GM12878 (cell line): Measurements from ENCODE around the gene PIGU. TPM values are rescaled to one million over a fixed set of nuclear protein-coding genes. Genes with fewer than 3 reads are reported as not detected.

Source experiments
- ATAC-seq: fragments of 200-7000 bp; cut with Tn5 transposase; 3 replicates; pipeline ENCODE4 v1.9.1; 2020; ENCODE audit warnings: mild to moderate bottlenecking, moderate library complexity
- BruUV-seq: library from RNA; stranded (reverse); fragments of 400-500 nt; replicated peaks from 2 replicates; lab custom pipeline; 2021; lab: Mats Ljungman, UMichigan
- CTCF ChIA-PET: fragments of 300-600 bp; sonication (Branson Sonifier 250); formaldehyde crosslinking; extraction: SDS; loops from one replicate; lab custom pipeline; 2021; ENCODE audit warnings: inconsistent platforms; lab: Yijun Ruan, JAX
- POLR2A ChIA-PET: fragments of 350-600 bp; formaldehyde crosslinking; extraction: SDS; loops from one replicate; lab custom pipeline; 2021; ENCODE audit warnings: inconsistent platforms; lab: Charles Lee
- RAD21 ChIA-PET: fragments of 300-600 bp; sonication (Branson Sonifier 250); formaldehyde crosslinking; loops from one replicate; lab custom pipeline; 2023; ENCODE audit warnings: antibody characterized with exemption; ENCODE audit not compliant: unreplicated experiment; lab: Charles Lee
- SMC1A ChIA-PET: fragments of 300-600 bp; sonication (Branson Sonifier 250); formaldehyde crosslinking; loops from one replicate; lab custom pipeline; 2023; ENCODE audit not compliant: unreplicated experiment, uncharacterized antibody; lab: Charles Lee
- DNase-seq: peaks from one replicate; pipeline ENCODE4 v3.0.0-alpha.2; 2011; ENCODE audit warnings: low read depth, low spot score
- FAIRE-seq: peaks from 3 replicates; lab custom pipeline; 2011; peaks lifted over from hg19 to GRCh38; lab: Jason Lieb, UNC
- H2AFZ ChIP-seq: 2 replicates; pipeline ENCODE4 v1.6.0; 2011; ENCODE audit warnings: low read depth, low read length, control low read depth; ENCODE audit not compliant: control insufficient read depth
- H3K27ac ChIP-seq: 2 replicates; pipeline ENCODE4 v1.5.1; 2011; ENCODE audit warnings: control low read depth; ENCODE audit not compliant: control insufficient read depth, insufficient read depth
- H3K27me3 ChIP-seq, 2 experiments: replicated peaks in 1 of 2; 2 replicates each; pipeline versions ENCODE4 v1.6.0 to v1.6.1; 2011; ENCODE audit warnings: low read length in 1 of 2; ENCODE audit not compliant: control insufficient read depth in 2 of 2, insufficient read depth in 2 of 2
- H3K36me3 ChIP-seq, 2 experiments: 2 replicates each; pipeline ENCODE4 v1.5.1; 2011; ENCODE audit warnings: low read length in 1 of 2; ENCODE audit not compliant: control insufficient read depth in 2 of 2, insufficient read depth in 2 of 2
- H3K4me1 ChIP-seq: 2 replicates; pipeline ENCODE4 v1.6.1; 2011; ENCODE audit warnings: mild to moderate bottlenecking, low read length, moderate library complexity, mixed read lengths; ENCODE audit not compliant: control insufficient read depth, insufficient read depth
- H3K4me2 ChIP-seq: 2 replicates; pipeline ENCODE4 v1.6.0; 2011; ENCODE audit warnings: control low read depth; ENCODE audit not compliant: control insufficient read depth, insufficient read depth
- H3K4me3 ChIP-seq: fragments of 200-600 bp; sonication (generic); 2 replicates; pipeline ENCODE4 v1.5.1; 2016
- H3K79me2 ChIP-seq: 2 replicates; pipeline ENCODE4 v1.6.0; 2011; ENCODE audit warnings: low read length; ENCODE audit not compliant: control insufficient read depth, insufficient read depth
- H3K9ac ChIP-seq: 2 replicates; pipeline ENCODE4 v1.8.0; 2011; ENCODE audit warnings: low read length, control low read depth, mixed read lengths; ENCODE audit not compliant: control insufficient read depth, insufficient read depth
- H3K9me3 ChIP-seq: replicated peaks from 3 replicates; pipeline ENCODE4 v1.5.1; 2011; ENCODE audit warnings: mild to moderate bottlenecking, low read length; ENCODE audit not compliant: control insufficient read depth, insufficient read depth
- H4K20me1 ChIP-seq: 2 replicates; pipeline ENCODE4 v1.6.0; 2011; ENCODE audit not compliant: control insufficient read depth, insufficient read depth
- BACH1 ChIP-seq: fragments of 450-650 bp; IDR thresholded peaks from 2 replicates; pipeline ENCODE4 v1.6.1; 2017; ENCODE audit warnings: mild to moderate bottlenecking, borderline replicate concordance
- CHD4 ChIP-seq: fragments of 200-600 bp; sonication (generic); IDR thresholded peaks from 2 replicates; pipeline ENCODE4 v1.6.1; 2016; ENCODE audit warnings: mild to moderate bottlenecking
- EZH2 ChIP-seq: IDR thresholded peaks from 2 replicates; pipeline ENCODE4 v1.6.1; 2012; ENCODE audit warnings: low read depth, mild to moderate bottlenecking, control low read depth, inconsistent platforms, low read length, borderline replicate concordance; ENCODE audit not compliant: control insufficient read depth
- PRDM15 ChIP-seq: fragments of 450-650 bp; formaldehyde crosslinking; IDR thresholded peaks from 2 replicates; pipeline ENCODE4 v1.4.0; 2020; ENCODE audit warnings: mild to moderate bottlenecking, moderate library complexity
- RB1 ChIP-seq: fragments of 450-650 bp; formaldehyde crosslinking; IDR thresholded peaks from 2 replicates; pipeline ENCODE4 v1.6.1; 2017; ENCODE audit warnings: mild to moderate bottlenecking, borderline replicate concordance
- SREBF1 ChIP-seq: IDR thresholded peaks from 2 replicates; pipeline ENCODE4 v1.6.1; 2012; ENCODE audit warnings: mild to moderate bottlenecking, low read length
- YY1 ChIP-seq: IDR thresholded peaks from 2 replicates; pipeline ENCODE4 v1.6.1; 2011; ENCODE audit warnings: low read depth, mild to moderate bottlenecking, low read length
- ZBTB33 ChIP-seq: fragments of 450-650 bp; IDR thresholded peaks from 2 replicates; pipeline ENCODE4 v1.6.1; 2017; ENCODE audit warnings: mild to moderate bottlenecking
- WGBS: methylation state at CpG from one replicate; pipeline ENCODE4 v1.1.6; 2016; ENCODE audit warnings: low lambda C conversion rate; ENCODE audit not compliant: insufficient replicate concordance, insufficient coverage; ENCODE audit errors: missing lambda C conversion rate; 5-methylcytosine and 5-hydroxymethylcytosine counted together
- in situ Hi-C: fragments of 300-500 bp; cut with MboI; formaldehyde crosslinking; loops from 9 replicates; pipeline ENCODE4 v1.14.3; 2018; ENCODE audit warnings: mixed read lengths
- intact Hi-C: fragments of 100-400 bp; cut with micrococcal nuclease; formaldehyde crosslinking; loops from one replicate; pipeline ENCODE4 v1.14.2; 2022; ENCODE audit not compliant: unreplicated experiment
- polyA plus RNA-seq, 11 experiments: library from polyadenylated mRNA; depleted of rRNA in 4 of 11; unstranded in 6 of 11; stranded (reverse) in 5 of 11; fragments of >200 nt; fragmentation: Nextera tagmentation in 4 of 11; fragmentation: Illumina TruSeq in 1 of 11; extraction: Ambion mirVana in 4 of 11; extraction: Trizol in 1 of 11; gene quantifications; 1 replicate in 1 of 11; 2 replicates in 10 of 11; pipeline versions ENCODE4 v1.2.1 to v1.2.3, GENCODE V29; 2011 to 2016; ENCODE audit warnings: inconsistent platforms in 2 of 11, missing spikeins in 2 of 11, low read depth in 1 of 11
- total RNA-seq, 4 experiments: library from RNA; depleted of rRNA in 3 of 4; stranded (reverse); fragments of >200 nt in 3 of 4; fragmentation: Illumina TruSeq in 1 of 4; extraction: Trizol in 1 of 4; gene quantifications; 2 replicates each; pipeline versions ENCODE4 v1.2.1 to v1.2.3, GENCODE V29; 2013 to 2021
- TF ChIP-seq, protein P1 (sequence below): fragments of 450-650 bp; IDR thresholded peaks from 2 replicates; pipeline ENCODE4 v1.6.1; 2016; ENCODE audit warnings: mild to moderate bottlenecking

PIGU gene
- total and polyA plus RNA-seq, 10 of the 15 experiments (the other 5 are each of a cell fraction or from before 2014, with no cell fraction given): 4.1 to 88.2 (median 25.0) TPM

- TF ChIP-seq RB1 (no peak), ZBTB33 (no peak), BACH1 (no peak), EZH2 (no peak), SREBF1 (no peak), YY1 (no peak), PRDM15 (CRISPR knock-in tag) (no peak), CHD4 (no peak)
- TF ChIP-seq, protein P1, sequence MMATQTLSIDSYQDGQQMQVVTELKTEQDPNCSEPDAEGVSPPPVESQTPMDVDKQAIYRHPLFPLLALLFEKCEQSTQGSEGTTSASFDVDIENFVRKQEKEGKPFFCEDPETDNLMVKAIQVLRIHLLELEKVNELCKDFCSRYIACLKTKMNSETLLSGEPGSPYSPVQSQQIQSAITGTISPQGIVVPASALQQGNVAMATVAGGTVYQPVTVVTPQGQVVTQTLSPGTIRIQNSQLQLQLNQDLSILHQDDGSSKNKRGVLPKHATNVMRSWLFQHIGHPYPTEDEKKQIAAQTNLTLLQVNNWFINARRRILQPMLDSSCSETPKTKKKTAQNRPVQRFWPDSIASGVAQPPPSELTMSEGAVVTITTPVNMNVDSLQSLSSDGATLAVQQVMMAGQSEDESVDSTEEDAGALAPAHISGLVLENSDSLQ: no peak
- FAIRE-seq (no peak), DNase-seq (no peak), ATAC-seq (no peak)
- ChIA-PET CTCF (interaction anchor here (1.5 kb wide), 1 partner anchor 13 kb away, joined by 3 read pairs; no protein-coding TSS in a partner anchor), POLR2A (no interaction called here), RAD21 (no interaction called here), SMC1A (no interaction called here)
- WGBS: 84% methylated on average over 4 of the region's 4 CpGs
- Histone ChIP-seq H3K9me3 (no peaks in the 10 kb centered on the region), H4K20me1 (no peaks in the 10 kb centered on the region), H3K27me3 (no peaks in the 10 kb centered on the region), H3K4me3 (no peak overlapping the region), H3K4me2 (no peak overlapping the region), H3K9ac (no peak overlapping the region), H3K4me1 (no peaks in the 10 kb centered on the region), H3K27ac (no peak overlapping the region), H3K36me3 (no peaks in the 10 kb centered on the region), H2AFZ (no peak overlapping the region), H3K79me2 (no peaks in the 10 kb centered on the region)
- intact Hi-C loops: no loop called here
- BruUV-seq: no TSS peak
- in situ Hi-C loops: no loop called here
Observed at GRCh38 chr20:34693414-34693813, 16.5 kb upstream of the PIGU start.
